PFSK-1 (cell line): ENCODE measurements around the gene ADCY2. TPM values are rescaled to one million over a fixed set of nuclear protein-coding genes. Genes with fewer than 3 reads are reported as not detected.

Experiments used
- FOXP2 ChIP-seq: optimal IDR thresholded peaks from 2 replicates; pipeline ENCODE3; 2011; ENCODE audit warnings: borderline replicate concordance, control low read depth, inconsistent platforms; ENCODE audit not compliant: insufficient read depth; ENCODE audit errors: extremely low read length, extremely low read depth
- POLR2AphosphoS5 ChIP-seq: IDR thresholded peaks from 2 replicates; pipeline ENCODE4 v1.6.1; 2012; ENCODE audit warnings: low read depth, mild to moderate bottlenecking, control low read depth, low read length, moderate library complexity
- REST ChIP-seq, 2 experiments: IDR thresholded peaks; 2 replicates each; pipeline versions ENCODE4 v1.6.1 to v1.8.0; 2011 to 2012; ENCODE audit warnings: low read depth in 2 of 2, low read length in 2 of 2, control low read depth in 1 of 2, inconsistent platforms in 1 of 2, mild to moderate bottlenecking in 1 of 2, moderate library complexity in 1 of 2; ENCODE audit not compliant: insufficient read depth in 1 of 2
- SIN3A ChIP-seq: IDR thresholded peaks from 2 replicates; pipeline ENCODE4 v1.6.1; 2012; ENCODE audit warnings: mild to moderate bottlenecking, low read length, moderate library complexity, borderline replicate concordance; ENCODE audit not compliant: insufficient read depth
- TAF1 ChIP-seq: IDR thresholded peaks from 2 replicates; pipeline ENCODE4 v1.6.1; 2012; ENCODE audit warnings: low read length, control low read depth, borderline replicate concordance; ENCODE audit not compliant: insufficient read depth
- polyA plus RNA-seq: library from polyadenylated mRNA; unstranded; fragments of >200 nt; gene quantifications from one replicate; pipeline ENCODE4 v1.2.1, GENCODE V29; 2012; ENCODE audit warnings: low read depth, missing spikeins; ENCODE audit not compliant: insufficient read length

ADCY2 gene
- polyA plus RNA-seq = not detected

- TF ChIP-seq SIN3A (no peak), FOXP2 (no peak), TAF1 (no peak), POLR2AphosphoS5 (no peak), REST (IDR thresholded peaks at IDR 0.05; ENCODE audit: insufficient read depth in 1 of 2, low read depth in 2 of 2, low read length in 2 of 2) (no peak)
Measured at GRCh38 chr5:7395947-7396712, at the start of gene ADCY2. ADCY2 (plus strand) TSS chr5:7396138; CDS start chr5:7396297, 159 bp downstream.

GRCh38 chr5:7347377-7347776 lies 48.6 kb upstream of the ADCY2 start:
- no peak for TF ChIP-seq SIN3A
- no peak for TF ChIP-seq TAF1
- TF ChIP-seq POLR2AphosphoS5 = no peak
- TF ChIP-seq FOXP2 = no peak

GRCh38 chr5:7348168-7348854 lies 47.6 kb upstream of the ADCY2 start:
- TF ChIP-seq POLR2AphosphoS5 (no peak), SIN3A (no peak), FOXP2 (no peak), TAF1 (no peak), REST (IDR thresholded peaks at IDR 0.05; ENCODE audit: insufficient read depth in 1 of 2, low read depth in 2 of 2, low read length in 2 of 2) (no peak)

- TF ChIP-seq POLR2AphosphoS5 = no peak
- no peak for TF ChIP-seq SIN3A
- TF ChIP-seq FOXP2 = no peak
- TF ChIP-seq REST (IDR thresholded peaks at IDR 0.05; ENCODE audit: insufficient read depth in 1 of 2, low read depth in 2 of 2, low read length in 2 of 2) = no peak
Measured at GRCh38 chr5:7361593-7361992, 34.3 kb upstream of the ADCY2 start.

GRCh38 chr5:7363067-7363677 lies 32.8 kb upstream of the ADCY2 start:
- TF ChIP-seq FOXP2 (no peak), TAF1 (no peak), POLR2AphosphoS5 (no peak), REST (IDR thresholded peaks at IDR 0.05; ENCODE audit: insufficient read depth in 1 of 2, low read depth in 2 of 2, low read length in 2 of 2) (no peak), SIN3A (no peak)
